Hypothalamus (tissue), 51 donors: ENCODE results near the gene PLCD1.
A peak's percentile ranks its signal among the peaks of the same experiment; 100 is the strongest.

Experiments used
- DNase-seq, 51 donors: peaks; one replicate each; lab custom pipeline; 2025; lab: John Stamatoyannopoulos, UW

PLCD1 gene

DNA sequence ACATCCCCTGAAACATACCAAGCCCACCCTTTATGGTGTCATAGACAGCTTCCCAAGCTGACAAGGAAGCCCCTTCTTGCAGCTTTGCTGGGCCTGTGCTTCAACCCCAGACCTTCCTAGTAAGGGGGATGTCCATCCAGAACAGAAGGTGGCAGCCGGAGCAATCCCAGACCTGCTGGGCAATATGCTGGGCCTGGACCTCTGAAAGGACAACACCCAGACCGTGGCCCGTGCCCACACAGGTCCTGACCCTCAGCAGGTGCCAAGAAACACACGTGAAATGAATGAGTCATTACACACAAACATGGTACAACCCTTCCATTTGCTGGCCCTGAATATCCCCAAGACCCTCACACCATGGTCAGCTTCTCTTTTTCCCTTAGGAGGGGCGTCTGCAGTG lies 58.6 kb downstream of the PLCD1 start:
- no peak for DNase-seq

DNA sequence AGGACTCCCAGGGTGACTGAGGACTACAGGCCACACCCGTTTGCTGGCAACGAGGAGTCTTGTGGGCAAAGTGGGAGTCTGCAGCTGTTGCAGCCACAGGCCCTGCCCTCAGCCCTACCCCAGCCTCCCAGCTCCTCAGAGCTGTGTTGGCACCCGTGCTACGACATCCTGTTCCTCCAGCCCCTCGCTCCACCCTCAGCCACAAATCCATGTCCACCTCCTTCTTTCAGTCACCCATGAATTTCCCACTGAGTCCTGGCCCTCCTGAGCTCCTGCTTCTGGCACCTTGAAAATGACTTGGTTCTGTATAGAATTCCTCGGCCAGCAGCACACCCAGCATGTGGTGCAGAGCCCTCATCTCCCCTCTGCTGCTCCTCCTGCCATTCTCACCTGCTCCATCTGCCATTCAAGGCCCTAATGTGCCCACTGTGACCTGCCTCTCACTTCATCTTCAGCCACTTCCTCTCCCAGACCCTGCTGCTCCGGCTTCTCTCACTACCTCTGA lies 59.8 kb downstream of the PLCD1 start:
- DNase-seq = no peak

- peak in 1 of 51 donors; percentile 7 for DNase-seq
Measured at GRCh38 chr3:37968813-37969595, 60.4 kb downstream of the PLCD1 start.

- DNase-seq = no peak
Measured at GRCh38 chr3:37968199-37968598, 61.2 kb downstream of the PLCD1 start.

- peak in 28 of 51 donors; percentile 8 to 72 (median 37) for DNase-seq
Measured at GRCh38 chr3:37967260-37967881, 62.1 kb downstream of the PLCD1 start.

- no peak for DNase-seq
Measured at GRCh38 chr3:37964716-37965115, 64.7 kb downstream of the PLCD1 start.

GRCh38 chr3:37964146-37964545 lies 65.3 kb downstream of the PLCD1 start:
- no peak for DNase-seq

DNA sequence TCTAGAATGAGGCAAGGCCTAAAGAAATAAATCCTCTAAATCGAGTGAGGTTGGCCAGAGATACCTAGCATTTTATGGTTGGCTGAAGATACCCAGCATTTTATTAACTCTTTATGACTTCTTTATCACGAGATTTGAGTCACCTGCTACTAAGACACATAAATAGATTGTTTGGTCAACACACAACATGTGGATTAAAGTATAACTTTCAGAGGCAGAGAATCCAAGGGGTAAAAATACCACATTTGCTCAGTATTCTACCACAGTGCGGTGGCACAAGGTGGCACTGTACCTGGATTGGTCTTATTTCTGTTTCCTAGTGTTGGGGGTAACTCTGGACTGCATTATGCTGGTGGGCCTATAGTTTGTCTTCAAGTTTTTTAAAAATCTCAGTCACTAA lies 65.8 kb downstream of the PLCD1 start:
- DNase-seq = no peak

GRCh38 chr3:37963016-37963415 lies 66.4 kb downstream of the PLCD1 start:
- DNase-seq = no peak

DNA sequence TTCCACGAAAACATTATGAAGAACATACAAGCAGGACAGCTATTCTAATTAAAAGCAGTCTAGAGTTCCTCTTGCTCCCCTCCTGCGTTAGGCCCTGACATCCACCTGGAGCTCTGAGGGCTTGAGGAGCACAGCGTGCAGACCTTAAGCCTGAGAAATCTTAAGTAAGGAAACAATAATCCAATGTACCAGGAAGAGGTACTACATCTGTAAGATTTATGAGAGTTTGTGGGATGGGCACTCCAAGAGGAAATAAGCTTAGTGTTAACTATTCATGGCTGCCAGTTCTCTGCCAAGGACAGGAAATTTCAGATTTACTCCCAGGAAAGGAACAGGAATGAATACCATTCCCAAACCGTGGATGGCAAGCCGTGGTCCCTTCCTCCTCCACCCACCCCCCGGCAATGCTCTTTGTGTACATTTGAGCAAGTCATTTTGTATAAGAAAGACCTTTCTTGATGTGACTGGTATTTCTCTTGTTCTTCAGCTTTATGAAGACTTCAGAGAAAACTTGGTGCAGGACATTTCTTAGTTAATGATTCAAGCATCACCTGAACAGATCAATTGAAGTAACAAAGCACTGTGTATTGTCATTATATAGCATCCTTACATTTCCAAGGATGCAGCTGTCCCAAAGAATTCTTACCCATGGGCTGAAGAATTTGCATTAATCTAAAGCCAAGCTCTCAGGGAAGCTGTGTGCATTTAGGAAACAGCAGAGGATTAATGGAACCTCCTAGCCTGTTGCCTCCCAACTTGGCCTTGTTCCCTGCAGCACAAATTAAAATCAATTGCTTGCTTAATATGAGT lies 67.6 kb downstream of the PLCD1 start:
- DNase-seq = no peak

GRCh38 chr3:37957539-37957936 lies 71.9 kb downstream of the PLCD1 start:
- no peak for DNase-seq
